ENCODE measurements around the gene ORAI3.
A peak's percentile ranks its signal among the peaks of the same experiment; 100 is the strongest.

ORAI3 gene

DNA sequence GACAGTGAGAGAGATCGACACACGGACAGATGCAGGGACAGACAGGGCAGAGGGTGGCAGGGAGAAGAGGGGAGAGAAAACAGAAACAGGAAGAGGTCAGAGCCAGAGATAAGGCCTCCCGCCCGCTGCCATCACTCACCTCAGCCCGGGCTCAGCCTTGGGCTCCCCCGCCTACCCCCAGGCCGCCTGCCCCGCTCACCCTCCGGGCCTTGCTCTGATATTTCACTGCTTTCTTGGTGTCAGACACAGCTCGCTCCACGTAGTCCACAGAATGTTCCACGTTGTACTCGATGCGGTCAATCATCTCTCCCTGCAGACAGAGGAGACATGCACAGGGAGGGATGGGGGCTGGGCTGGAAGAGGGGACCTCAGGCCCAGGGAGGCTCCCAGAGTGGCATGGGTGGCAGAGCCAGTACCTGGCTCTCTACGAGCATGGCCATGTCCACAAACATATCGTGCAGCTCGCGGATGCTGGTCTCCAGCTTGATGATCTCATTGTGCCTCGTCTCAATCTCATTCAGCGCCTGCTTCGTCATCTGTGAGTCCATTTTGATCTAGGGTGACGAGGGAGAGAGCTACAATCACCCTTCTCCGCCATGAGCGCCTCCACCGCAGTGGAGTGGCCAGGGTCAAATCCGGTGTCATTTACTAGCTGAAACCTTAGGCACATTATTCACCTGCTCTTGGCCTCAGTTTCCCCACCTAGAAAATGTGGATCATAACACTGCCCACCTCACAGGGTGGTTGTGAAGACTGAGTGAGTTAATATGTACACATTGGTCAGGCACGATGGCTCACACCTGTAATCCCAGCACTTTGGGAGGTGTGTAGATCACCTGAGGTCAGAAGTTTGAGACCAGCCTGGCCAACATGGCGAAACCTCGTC is 44.3 kb downstream of the ORAI3 start:
- DNase-seq (ENCODE audit: low read depth, low spot score), result no peak
- no peak overlapping the region for H3K4me3 ChIP-seq (ENCODE audit: low read depth, low read length)
- TF ChIP-seq, protein P1, sequence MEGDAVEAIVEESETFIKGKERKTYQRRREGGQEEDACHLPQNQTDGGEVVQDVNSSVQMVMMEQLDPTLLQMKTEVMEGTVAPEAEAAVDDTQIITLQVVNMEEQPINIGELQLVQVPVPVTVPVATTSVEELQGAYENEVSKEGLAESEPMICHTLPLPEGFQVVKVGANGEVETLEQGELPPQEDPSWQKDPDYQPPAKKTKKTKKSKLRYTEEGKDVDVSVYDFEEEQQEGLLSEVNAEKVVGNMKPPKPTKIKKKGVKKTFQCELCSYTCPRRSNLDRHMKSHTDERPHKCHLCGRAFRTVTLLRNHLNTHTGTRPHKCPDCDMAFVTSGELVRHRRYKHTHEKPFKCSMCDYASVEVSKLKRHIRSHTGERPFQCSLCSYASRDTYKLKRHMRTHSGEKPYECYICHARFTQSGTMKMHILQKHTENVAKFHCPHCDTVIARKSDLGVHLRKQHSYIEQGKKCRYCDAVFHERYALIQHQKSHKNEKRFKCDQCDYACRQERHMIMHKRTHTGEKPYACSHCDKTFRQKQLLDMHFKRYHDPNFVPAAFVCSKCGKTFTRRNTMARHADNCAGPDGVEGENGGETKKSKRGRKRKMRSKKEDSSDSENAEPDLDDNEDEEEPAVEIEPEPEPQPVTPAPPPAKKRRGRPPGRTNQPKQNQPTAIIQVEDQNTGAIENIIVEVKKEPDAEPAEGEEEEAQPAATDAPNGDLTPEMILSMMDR (IDR thresholded peaks at IDR 0.05; ENCODE audit: low read depth, low read length), result no peak
- in situ Hi-C loops (cut with HindIII; ENCODE audit: low sequenced_read_pairs), result no loop called here

DNA sequence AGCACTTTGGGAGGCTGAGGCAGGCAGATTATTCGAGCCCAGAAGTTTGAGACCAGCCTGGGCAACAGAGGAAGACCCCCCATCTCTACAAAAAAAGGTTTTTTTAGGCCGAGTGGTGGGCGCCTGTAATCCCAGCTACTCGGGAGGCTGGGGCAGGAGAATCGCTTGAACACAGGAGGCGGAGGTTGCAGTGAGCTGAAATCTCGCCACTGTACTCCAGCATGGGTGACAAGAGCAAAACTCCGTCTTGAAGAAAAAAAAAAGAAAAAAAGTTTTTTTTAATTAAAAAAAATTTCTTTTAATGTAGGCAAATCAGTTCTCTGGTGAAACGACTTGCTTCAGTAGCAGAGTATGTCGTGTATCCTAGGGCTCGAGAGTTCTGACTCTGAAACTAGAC is 47.1 kb downstream of the ORAI3 start:
- no peak overlapping the region for H3K4me3 ChIP-seq (ENCODE audit: low read depth, low read length)

DNA sequence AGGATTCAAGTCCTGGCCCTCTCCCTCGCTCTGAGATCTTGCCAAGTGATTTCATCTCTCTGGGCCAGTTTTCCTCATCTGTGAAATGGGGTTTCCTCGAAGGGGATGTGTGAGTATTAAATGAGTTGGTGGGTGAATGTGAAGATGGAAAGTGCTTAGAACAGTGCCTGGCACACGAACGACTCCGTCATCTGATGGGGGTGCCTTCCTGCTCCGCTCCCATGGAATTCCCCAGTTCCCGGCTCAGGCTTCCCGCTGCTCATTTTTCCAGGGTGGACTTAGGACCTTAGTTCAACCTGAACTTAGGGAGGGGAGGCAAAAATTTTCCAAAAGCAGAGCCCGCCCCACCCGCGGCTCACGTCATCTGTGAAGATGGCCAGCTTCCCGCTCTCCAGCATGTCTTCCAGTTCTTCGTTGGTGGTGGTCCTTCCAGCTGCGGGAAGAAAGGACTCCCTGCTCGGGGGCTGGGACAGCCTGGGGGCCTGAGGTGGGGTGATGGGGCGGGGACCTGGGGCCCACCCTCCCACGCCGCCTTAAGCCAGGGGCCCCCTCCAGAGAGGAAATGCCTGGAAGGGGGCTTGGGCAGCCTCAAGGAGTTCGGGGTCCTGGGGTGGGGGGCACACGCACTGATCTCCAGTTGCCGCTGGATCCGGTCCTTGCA is 47.6 kb downstream of the ORAI3 start:
- in situ Hi-C loops (cut with HindIII; ENCODE audit: low sequenced_read_pairs), result no loop called here
- peak overlapping the region; percentile 46 for H3K4me3 ChIP-seq (ENCODE audit: low read depth, low read length)
- DNase-seq (ENCODE audit: low read depth, low spot score), result no peak
- TF ChIP-seq, protein P1 (IDR thresholded peaks at IDR 0.05; ENCODE audit: low read depth, low read length), result no peak

More for the DNA sequence above, 47.1 kb downstream of the ORAI3 start:
- in situ Hi-C loops (cut with HindIII; ENCODE audit: low sequenced_read_pairs), result no loop called here
- DNase-seq (ENCODE audit: low read depth, low spot score), result no peak
- TF ChIP-seq, protein P1 (IDR thresholded peaks at IDR 0.05; ENCODE audit: low read depth, low read length), result no peak

DNA sequence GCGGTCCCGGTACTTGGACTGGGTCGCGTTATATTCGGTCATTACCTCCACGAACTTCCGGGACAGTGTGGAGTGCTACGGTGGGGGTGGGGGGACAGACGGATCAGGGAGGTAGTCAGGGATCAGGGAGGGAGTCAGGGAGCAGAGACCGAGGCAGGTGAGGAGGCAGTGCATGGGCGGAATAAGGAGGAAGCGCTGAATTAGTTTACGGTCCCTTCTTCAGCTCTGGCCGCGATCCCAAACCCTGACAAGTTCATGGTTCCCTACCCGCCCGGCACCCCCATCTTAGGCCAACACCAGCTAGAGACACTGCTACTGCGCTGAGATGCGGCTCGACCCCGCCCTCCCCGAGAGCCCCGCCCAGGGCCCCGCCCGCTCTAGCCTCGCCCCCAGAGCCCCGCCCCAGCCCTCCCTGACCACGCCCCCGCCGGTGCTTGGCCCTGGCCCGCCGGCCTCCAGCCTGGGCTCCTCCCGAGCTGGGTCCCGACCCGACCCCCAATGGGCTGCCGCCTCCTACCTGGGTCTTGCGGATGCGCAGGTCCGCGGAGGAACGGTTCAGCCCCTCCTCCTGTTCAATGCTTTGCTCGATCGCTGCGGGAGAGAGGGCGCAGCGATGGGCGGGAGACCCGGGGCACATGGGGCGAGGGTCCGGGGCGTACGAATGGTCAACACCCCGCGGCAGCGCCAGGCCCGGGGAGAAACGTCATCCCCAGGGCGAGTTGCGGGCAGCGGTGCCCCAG is 48.3 kb downstream of the ORAI3 start:
- peak; percentile 53 for DNase-seq (ENCODE audit: low read depth, low spot score)
- TF ChIP-seq, protein P1 (IDR thresholded peaks at IDR 0.05; ENCODE audit: low read depth, low read length), result no peak
- H3K4me3 ChIP-seq (ENCODE audit: low read depth, low read length), result peak overlapping the region; percentile 46
- in situ Hi-C loops (cut with HindIII; ENCODE audit: low sequenced_read_pairs), result no loop called here

DNA sequence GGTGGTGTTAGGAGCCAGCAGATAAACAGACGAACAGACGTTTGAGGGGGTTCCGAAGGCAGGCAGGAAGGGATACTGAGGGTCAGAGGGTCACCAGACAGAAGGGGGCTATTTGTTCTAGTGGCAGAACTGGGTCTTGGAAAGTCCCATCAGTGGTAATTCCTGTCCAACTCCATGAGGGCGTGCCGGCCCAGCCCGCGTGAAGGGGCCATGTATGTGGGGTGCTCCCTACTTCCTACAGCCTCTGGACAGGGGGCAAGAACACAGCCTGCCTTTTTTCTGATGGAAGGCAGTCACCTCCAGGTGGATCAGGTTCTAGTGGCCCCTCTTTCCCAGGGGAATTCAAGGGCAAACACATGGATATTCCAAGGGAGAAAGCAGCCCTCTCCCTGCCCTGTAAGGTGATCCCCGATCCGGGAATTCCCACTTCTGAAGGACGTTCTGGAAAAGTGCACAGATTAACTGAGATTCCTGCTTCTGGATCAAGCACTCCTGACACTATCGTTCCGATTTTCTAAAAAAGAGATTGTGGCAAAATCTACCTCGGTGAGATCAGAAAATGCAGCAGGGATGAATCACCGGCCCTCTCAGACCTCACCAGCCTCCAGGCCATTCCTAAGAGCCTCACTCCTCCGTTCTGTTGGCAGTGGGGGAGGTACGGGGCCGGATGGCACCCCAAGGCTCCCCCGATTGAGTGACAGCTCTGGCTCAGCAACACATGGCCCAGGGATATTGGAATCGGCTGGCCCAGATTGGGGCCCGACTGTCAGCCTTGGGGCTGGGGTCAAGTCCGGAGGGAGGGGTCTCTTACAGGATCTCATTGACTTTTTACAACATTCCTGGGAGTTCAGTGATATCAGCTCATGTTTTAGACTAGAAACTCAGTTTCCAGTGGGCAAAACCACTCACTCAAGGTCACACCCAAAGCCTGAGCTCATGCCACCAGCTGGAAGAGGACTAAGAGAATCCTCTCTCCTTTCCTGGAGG is 49.1 kb downstream of the ORAI3 start:
- in situ Hi-C loops (cut with HindIII; ENCODE audit: low sequenced_read_pairs), result no loop called here
- TF ChIP-seq, protein P1 (IDR thresholded peaks at IDR 0.05; ENCODE audit: low read depth, low read length), result no peak
- DNase-seq (ENCODE audit: low read depth, low spot score), result peak; percentile 77
- H3K4me3 ChIP-seq (ENCODE audit: low read depth, low read length), result peak overlapping the region; percentile 36
